HCT116 (cell line): ENCODE data around the gene GNL3L.
"Not testable (repeated sequence)": the region's sequence is repeated elsewhere in the genome, so short reads cannot be mapped to it uniquely, and the experiment has no call there.

Experiments
- POLR2A ChIP-seq: IDR thresholded peaks from 2 replicates; pipeline ENCODE4 v1.7.0; 2011; ENCODE audit warnings: borderline replicate concordance; ENCODE audit not compliant: insufficient read depth, insufficient read length; ENCODE audit errors: extremely low read depth
- REST ChIP-seq: IDR thresholded peaks from 2 replicates; pipeline ENCODE4 v1.6.1; 2012; ENCODE audit warnings: low read depth
- SIN3A ChIP-seq: IDR thresholded peaks from 2 replicates; pipeline ENCODE4 v1.6.1; 2012; ENCODE audit warnings: low read depth
- SRF ChIP-seq: IDR thresholded peaks from 2 replicates; pipeline ENCODE4 v1.6.1; 2012; ENCODE audit warnings: low read depth
- TCF7L2 ChIP-seq: IDR thresholded peaks from 2 replicates; pipeline ENCODE4 v1.7.0; 2011; ENCODE audit warnings: borderline replicate concordance, inconsistent platforms; ENCODE audit not compliant: insufficient read depth, insufficient read length; ENCODE audit errors: extremely low read depth
- YY1 ChIP-seq: IDR thresholded peaks from 2 replicates; pipeline ENCODE4 v1.6.1; 2011; ENCODE audit warnings: low read length, low read depth, moderate library complexity, mild to moderate bottlenecking; ENCODE audit not compliant: insufficient replicate concordance; ENCODE audit errors: extremely low read depth
- ZFX ChIP-seq: fragments of 450-650 bp; IDR thresholded peaks from 2 replicates; pipeline ENCODE4 v1.6.1; 2017
- TF ChIP-seq, protein P1 (sequence below), 3 experiments: fragments of 200-600 bp in 1 of 3; sonication (generic) in 1 of 3; IDR thresholded peaks in 2 of 3; conservative IDR thresholded peaks in 1 of 3; 2 replicates each; pipeline ENCODE4 v1.5.1; 2012 to 2017; ENCODE audit warnings: low read depth in 2 of 3, low read length in 2 of 3, antibody characterized with exemption in 1 of 3, borderline replicate concordance in 1 of 3, control low read depth in 1 of 3, mild to moderate bottlenecking in 1 of 3, mixed read lengths in 1 of 3, mixed run types in 1 of 3, moderate library complexity in 1 of 3; ENCODE audit not compliant: insufficient read depth in 1 of 3

- not testable (repeated sequence) for TF ChIP-seq POLR2A, ZFX, YY1, TCF7L2, SRF, REST, SIN3A
- TF ChIP-seq, protein P1, sequence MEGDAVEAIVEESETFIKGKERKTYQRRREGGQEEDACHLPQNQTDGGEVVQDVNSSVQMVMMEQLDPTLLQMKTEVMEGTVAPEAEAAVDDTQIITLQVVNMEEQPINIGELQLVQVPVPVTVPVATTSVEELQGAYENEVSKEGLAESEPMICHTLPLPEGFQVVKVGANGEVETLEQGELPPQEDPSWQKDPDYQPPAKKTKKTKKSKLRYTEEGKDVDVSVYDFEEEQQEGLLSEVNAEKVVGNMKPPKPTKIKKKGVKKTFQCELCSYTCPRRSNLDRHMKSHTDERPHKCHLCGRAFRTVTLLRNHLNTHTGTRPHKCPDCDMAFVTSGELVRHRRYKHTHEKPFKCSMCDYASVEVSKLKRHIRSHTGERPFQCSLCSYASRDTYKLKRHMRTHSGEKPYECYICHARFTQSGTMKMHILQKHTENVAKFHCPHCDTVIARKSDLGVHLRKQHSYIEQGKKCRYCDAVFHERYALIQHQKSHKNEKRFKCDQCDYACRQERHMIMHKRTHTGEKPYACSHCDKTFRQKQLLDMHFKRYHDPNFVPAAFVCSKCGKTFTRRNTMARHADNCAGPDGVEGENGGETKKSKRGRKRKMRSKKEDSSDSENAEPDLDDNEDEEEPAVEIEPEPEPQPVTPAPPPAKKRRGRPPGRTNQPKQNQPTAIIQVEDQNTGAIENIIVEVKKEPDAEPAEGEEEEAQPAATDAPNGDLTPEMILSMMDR (IDR thresholded peaks at IDR 0.05 in 2 of 3, conservative IDR thresholded peaks at IDR 0.05 in 1 of 3; ENCODE audit: borderline replicate concordance in 1 of 3, insufficient read depth in 1 of 3, low read depth in 2 of 3, low read length in 2 of 3) = not testable (repeated sequence)
These were observed 12.2 kb downstream of the GNL3L start for GRCh38 chrX:54542239-54542638.
